Occipital lobe (tissue), 2 donors: ENCODE data around the gene GJA9. TPM values are rescaled to one million over a fixed set of nuclear protein-coding genes. Genes with fewer than 3 reads are reported as not detected.
A peak's percentile ranks its signal among the peaks of the same experiment; 100 is the strongest.
"Not testable (repeated sequence)": the region's sequence is repeated elsewhere in the genome, so short reads cannot be mapped to it uniquely, and the experiment has no call there.

Experiments
- DNase-seq: peaks from one replicate; lab custom pipeline; 2025; lab: John Stamatoyannopoulos, UW
- total RNA-seq: library from RNA; depleted of rRNA; stranded (reverse); fragments of >200 nt; gene quantifications from one replicate; pipeline ENCODE4 v1.2.3, GENCODE V29; 2014

Gene GJA9
- total RNA-seq, 1 donor from 2014 or later, result not detected

GRCh38 chr1:38873027-38873969 is 8.1 kb downstream of the GJA9 start, which contains the start of gene MYCBP:
TSS of gene MYCBP (minus strand) at chr1:38873348. CDS start at chr1:38873305, 43 bp downstream.
- DNase-seq, result peak; percentile 94

DNA sequence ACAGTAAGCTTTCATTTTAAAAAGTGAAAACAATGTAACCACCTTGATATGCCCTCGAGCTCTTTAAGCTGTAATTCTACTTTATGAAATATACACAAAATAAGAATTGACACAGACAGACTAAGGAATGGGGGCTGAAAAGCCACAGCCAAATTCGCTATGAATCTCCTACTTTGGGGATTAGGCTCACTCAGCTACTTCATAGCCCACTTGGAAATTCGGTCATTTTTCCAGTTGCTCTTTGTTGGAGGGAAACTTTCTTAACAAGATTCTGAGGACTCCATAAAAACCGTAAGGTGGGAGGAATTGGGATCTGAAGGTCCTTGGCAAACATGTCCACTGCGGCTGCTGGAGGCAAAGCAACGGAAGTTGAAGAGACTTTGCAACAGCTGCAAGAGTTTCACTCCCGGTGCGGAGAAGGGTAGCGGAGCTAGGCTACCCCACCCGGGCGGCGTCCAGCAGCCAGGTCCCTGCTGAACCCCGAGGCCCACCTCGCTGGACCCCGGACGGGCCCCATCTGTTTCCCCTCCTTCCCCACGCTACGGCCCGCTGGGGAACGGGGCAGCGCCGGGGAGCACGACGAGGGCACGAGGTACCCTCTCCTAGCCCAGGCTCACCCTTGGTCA is 8.9 kb downstream of the GJA9 start:
- DNase-seq, result no peak

- DNase-seq, result no peak
These were observed 10.4 kb downstream of the GJA9 start for GRCh38 chr1:38870996-38871395.

DNA sequence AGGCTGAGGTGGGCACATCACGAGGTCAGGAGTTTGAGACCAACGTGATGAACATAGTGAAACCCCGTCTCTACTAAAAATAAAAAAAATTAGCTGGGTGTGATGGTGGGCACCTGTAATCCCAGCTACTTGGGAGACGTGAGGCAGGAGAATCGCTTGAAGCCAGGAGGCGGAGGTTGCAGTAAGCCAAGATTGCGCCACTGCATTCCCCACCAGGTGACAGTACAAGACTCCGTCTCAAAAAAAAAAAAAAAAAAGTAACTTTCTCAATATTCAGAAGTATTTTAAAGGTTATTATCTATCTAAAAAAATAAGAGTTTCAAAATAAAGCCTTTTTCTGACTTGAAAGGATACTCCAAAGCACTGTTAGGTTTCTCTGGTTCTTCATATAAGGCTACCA is 14.2 kb downstream of the GJA9 start:
- DNase-seq, result no peak

DNA sequence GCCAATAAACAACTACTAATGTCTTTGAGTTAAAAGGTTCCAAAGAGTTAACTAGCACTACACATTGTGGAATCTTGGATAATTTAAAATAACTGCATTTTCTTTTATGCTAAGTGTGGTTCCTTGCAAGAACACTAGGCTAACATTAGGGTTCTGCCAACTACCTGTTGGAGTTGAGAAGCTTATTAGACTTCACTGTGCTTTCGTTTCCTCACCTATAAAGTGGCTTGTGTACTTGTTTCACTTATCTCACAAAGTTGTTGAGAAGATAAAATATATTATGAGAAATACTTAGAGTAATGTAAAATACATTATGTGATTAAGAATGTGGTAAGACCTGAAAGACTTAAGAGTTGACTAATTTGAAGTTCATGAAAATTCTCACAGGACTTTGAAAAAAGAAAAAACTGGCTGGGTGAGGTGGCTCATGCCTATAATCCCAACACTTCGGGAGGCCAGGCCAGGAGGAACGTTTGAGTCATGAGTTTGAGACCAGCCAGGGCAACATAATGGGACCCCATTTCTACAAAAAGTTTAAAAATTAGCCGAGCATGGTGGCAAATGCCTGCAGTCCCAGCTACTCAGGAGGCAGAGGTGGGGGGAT is 16.2 kb downstream of the GJA9 start:
- DNase-seq, result no peak

GRCh38 chr1:38860454-38860795 is 21.0 kb downstream of the GJA9 start:
- DNase-seq, result no peak

- peak; percentile 99 for DNase-seq
These were observed 21.6 kb downstream of the GJA9 start, which contains the start of gene RRAGC for GRCh38 chr1:38859561-38860453. TSS of gene RRAGC (minus strand) at chr1:38859772. CDS start at chr1:38859646, 126 bp downstream.

GRCh38 chr1:38858833-38859560 is 22.4 kb downstream of the GJA9 start:
- peak; percentile 27 for DNase-seq

DNA sequence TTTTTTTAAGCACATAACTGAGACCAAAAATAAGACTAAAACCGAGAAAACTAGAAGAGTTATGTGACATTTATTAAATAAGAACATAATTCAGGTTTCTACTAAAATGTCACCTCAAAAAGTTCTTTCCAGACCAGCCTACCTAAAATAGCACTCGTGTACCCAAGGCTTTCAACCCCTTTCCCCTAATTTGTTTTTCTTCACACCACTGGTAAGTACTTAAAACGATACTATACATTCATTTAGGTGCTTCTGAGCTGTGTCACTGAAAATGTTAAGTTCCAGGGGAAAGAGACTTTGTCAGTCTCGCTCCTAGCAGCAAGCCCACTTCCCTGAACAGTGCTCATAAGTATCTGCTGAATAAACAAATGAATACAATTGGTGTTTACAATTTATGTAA is 28.6 kb downstream of the GJA9 start:
- DNase-seq, result no peak

DNA sequence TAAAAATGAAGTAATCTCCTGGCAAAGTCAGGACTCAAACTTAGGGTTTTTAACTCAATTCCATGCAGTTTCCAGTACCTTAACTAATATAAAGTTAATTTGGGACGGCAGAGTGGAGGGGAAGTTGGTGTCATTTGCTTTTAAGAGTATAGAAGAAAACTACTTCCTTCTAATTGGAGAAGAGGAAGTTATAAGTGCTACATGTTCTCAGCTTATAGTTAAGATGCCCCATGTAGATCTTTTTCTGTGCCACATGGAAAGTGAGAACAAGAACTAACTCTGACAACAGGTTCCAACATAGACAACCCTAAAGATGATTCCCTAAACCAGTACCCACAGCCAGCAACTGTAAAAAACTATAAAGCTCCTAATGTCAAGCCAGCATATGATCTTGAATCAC is 33.3 kb downstream of the GJA9 start:
- no peak for DNase-seq

GRCh38 chr1:38846210-38846609 is 35.2 kb downstream of the GJA9 start:
- DNase-seq, result no peak

- DNase-seq, result not testable (repeated sequence)
These were observed 36.3 kb downstream of the GJA9 start for GRCh38 chr1:38845088-38845487.

DNA sequence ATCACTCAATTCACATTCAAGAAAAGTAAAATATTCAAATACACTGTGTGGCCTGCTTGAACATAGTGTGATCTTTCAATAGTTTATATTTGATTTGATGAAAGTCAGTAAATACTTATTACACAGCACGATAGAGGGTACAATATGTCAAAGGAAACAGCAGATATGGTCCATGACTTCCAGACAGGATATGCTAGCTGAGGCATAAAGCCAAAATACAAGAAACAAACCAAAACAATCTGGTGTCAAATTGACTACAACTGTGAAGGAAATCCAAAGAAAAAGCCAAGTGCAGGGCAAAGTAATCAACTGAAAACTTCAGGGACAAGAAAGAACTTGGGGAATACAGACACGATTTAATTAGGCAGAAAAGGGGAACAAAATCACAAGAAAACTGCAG is 41.1 kb downstream of the GJA9 start:
- no peak for DNase-seq

GRCh38 chr1:38839363-38839762 is 42.0 kb downstream of the GJA9 start:
- DNase-seq, result no peak

- not testable (repeated sequence) for DNase-seq
These were observed 45.1 kb downstream of the GJA9 start for GRCh38 chr1:38836316-38836715.

DNA sequence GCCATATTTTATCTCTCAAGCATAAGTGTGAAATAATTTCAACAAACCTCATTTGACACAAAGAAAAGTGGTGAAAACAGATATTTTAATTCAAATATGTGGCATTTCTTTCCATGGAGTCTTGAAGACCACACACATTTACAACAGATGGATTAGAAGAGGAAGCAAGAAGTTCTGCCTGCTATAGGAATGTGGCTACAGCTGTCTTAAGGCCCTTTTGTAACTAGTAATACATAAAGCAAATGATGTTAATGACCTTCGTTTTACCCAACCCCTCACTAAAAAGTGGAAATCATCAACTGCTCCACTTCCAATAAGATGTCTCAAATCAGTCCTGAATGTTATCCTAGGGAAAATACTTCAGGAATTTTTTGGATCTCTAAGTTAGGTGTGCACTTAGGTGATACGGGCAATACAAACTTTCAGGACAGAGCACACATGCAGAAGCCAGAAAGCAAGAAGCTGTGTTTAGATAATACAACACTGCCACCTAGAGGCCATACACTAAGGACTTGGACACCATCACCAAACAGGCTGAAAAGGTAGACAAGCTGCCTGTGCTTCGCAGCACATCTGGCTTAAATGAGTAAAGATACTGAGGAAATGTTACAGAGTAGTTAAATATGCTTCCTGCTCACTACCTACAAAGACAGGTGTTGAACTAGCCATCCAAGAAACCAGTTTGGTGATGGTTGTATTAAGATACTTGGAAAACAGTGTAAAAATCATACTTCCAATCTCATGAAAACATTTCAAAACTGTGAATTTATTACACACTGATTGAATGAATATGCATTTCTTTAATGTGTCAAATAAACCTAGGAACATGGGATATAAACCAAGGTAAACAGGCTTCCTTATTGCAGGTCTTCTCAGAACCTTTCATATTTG is 46.2 kb downstream of the GJA9 start:
- DNase-seq, result no peak

DNA sequence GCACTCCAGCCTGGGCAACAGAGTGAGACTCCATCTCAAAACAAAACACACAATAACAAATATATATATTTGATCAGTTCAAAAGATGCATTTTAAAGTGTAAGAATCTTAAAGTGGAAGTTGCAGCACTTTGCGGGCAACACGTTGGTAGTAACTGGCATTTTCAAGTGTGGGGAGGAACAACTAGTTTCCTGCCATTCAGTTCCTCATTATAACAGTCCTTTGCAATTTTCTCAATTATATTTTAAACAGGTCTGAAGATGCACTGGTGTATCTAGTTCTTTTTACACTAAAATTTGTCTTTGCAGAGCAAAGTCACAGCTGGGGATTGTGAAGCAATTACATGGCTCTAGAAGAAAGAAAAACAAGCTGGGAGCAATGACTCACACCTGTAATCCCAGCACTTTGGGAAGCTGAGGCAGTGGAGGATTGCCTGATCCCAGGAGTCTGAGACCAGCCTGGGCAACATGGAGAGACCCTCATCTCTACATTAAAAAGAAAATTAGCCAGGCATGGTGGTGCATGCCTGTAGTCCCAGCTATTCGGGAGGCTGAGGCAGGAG is 47.1 kb downstream of the GJA9 start:
- no peak for DNase-seq

- DNase-seq, result no peak
These were observed 48.2 kb downstream of the GJA9 start for GRCh38 chr1:38833146-38833545.

GRCh38 chr1:38832370-38832734 is 49.0 kb downstream of the GJA9 start:
- DNase-seq, result no peak
